HUES48 (cell line): Measurements from ENCODE around the gene TNFSF10.
"Not testable (repeated sequence)": the region's sequence is repeated elsewhere in the genome, so short reads cannot be mapped to it uniquely, and the experiment has no call there.

Experiments used
- H3K27ac ChIP-seq: one replicate; pipeline ENCODE4 v1.7.0; 2013; ENCODE audit warnings: low read depth, low read length, inconsistent platforms
- H3K27me3 ChIP-seq: 2 replicates; pipeline ENCODE4 v1.6.1; 2013; ENCODE audit warnings: mild to moderate bottlenecking, low read length; ENCODE audit not compliant: control insufficient read depth, insufficient read depth
- H3K36me3 ChIP-seq: 2 replicates; pipeline ENCODE4 v1.6.1; 2013; ENCODE audit warnings: low read length; ENCODE audit not compliant: control insufficient read depth, insufficient read depth
- H3K4me1 ChIP-seq: 2 replicates; pipeline ENCODE4 v1.6.1; 2013; ENCODE audit warnings: mild to moderate bottlenecking, low read length; ENCODE audit not compliant: control insufficient read depth, insufficient read depth
- H3K4me3 ChIP-seq: 2 replicates; pipeline ENCODE4 v1.5.1; 2013; ENCODE audit warnings: mild to moderate bottlenecking, low read depth, low read length
- H3K9ac ChIP-seq: 2 replicates; pipeline ENCODE4 v1.6.1; 2013; ENCODE audit warnings: mild to moderate bottlenecking, low read depth, low read length, moderate library complexity
- H3K9me3 ChIP-seq: 2 replicates; pipeline ENCODE4 v1.6.1; 2013; ENCODE audit warnings: low read length; ENCODE audit not compliant: control insufficient read depth, insufficient read depth

Gene TNFSF10

GRCh38 chr3:172528677-172529076 is 5.4 kb upstream of the TNFSF10 start:
- H3K27ac ChIP-seq: no peak overlapping the region
- no peaks in the 10 kb centered on the region for H3K9me3 ChIP-seq
- H3K4me3 ChIP-seq: no peak overlapping the region
- no peaks in the 10 kb centered on the region for H3K4me1 ChIP-seq
- H3K36me3 ChIP-seq: no peaks in the 10 kb centered on the region
- no peak overlapping the region for H3K9ac ChIP-seq
- H3K27me3 ChIP-seq: peaks cover 5% of the 10 kb centered on the region; the same call in 1 of the 2 replicates

DNA sequence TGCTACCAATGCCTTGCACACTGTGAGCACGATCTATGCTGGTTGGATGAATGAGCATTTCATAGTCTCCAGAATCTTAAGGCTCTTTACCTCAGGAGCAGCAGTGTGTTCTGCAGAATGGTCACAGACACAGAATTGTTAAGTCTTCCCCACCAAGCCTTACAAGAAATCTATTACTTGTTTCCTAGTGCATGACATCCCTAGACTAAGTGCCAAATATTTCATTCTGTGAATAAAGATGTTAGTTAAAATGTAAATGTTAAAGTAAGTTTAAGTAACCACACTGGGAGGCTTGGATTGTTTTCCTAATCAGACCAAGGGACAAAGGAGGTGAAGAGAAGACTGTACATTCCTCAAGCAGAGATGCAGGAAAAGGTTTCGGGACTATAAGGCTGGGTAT is 4.1 kb upstream of the TNFSF10 start:
- Histone ChIP-seq H3K9ac (no peak overlapping the region), H3K27ac (no peak overlapping the region), H3K9me3 (no peaks in the 10 kb centered on the region), H3K27me3 (peaks cover 2% of the 10 kb centered on the region; the same call in 1 of the 2 replicates), H3K36me3 (no peaks in the 10 kb centered on the region), H3K4me1 (peaks cover 6% of the 10 kb centered on the region), H3K4me3 (no peak overlapping the region)

GRCh38 chr3:172525116-172525613 is 1.9 kb upstream of the TNFSF10 start:
- Histone ChIP-seq H3K9me3 (no peaks in the 10 kb centered on the region), H3K4me3 (no peak overlapping the region), H3K9ac (no peak overlapping the region), H3K4me1 (peaks cover 6% of the 10 kb centered on the region), H3K36me3 (no peaks in the 10 kb centered on the region), H3K27ac (no peak overlapping the region), H3K27me3 (no peaks in the 10 kb centered on the region)

- Histone ChIP-seq H3K36me3 (no peaks in the 10 kb centered on the region), H3K27ac (no peak overlapping the region), H3K4me3 (no peak overlapping the region), H3K9me3 (no peaks in the 10 kb centered on the region), H3K9ac (no peak overlapping the region), H3K27me3 (no peaks in the 10 kb centered on the region), H3K4me1 (peaks cover 6% of the 10 kb centered on the region)
Measured at GRCh38 chr3:172524611-172525010, 1.4 kb upstream of the TNFSF10 start.

DNA sequence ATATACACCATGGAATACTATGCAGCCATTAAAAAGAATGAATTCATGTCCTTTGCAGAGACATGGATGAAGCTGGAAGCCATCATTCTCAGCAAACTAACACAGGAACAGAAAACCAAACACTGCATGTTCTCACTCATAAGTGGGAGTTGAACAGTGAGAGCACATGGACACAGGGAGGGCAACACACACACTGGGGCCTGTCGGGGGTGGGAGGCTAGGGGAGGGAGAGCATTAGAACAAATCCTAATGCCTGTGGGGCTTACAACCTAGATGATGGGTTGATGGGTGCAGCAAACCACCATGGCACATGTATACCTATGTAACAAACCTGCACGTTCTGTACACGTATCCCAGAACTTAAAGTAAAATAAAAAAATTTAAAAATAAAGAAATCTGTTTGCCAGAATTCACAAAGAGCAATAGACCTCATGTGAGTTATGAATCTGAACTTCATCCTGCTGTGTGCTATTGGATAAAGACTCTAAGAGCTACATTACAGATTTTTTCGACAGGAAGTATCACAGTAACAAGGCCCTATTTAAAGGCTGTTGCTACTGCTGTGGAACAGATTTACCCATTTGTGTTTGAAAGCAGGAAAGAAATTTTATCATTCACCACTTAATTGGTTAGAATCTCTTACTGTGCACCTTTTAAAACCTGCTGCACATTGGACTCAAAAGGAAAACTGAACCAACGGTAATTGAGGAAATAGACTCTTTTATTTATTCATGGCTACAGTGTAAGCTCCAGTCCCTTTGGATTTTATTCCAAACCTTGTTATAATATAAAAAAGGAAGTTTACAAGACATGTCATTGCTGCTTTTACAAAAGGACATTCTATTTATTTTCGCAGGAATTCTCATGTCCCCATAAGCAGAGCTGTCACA is 1.1 kb downstream of the TNFSF10 start:
- H3K9ac ChIP-seq, H3K27ac ChIP-seq, H3K4me1 ChIP-seq, H3K27me3 ChIP-seq, H3K9me3 ChIP-seq, H3K4me3 ChIP-seq, H3K36me3 ChIP-seq: not testable (repeated sequence)

DNA sequence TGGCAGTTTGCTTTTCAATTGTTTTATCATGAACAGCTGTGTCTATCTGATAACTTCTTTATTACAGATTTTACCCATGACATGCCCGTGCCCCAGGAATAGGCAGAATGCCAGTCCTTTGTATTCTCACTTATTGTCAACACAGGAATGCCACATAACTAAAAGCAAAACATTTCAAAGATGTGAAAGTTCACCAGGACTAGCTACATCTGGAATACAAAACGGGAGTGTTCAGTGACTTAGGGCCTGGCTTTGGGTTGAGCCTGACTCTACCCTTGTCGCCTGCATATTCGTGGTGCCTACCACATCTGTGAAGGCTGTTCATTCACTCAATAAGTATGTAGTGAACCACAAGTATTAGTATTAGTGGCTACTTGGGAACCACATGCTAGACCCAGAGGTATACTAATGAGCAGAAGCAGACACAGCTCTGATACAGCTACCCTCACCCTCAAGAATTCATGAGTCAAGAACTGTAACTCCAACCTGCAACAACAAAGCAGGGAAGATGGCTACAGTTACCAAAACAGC is 2.9 kb downstream of the TNFSF10 start:
- no peaks in the 10 kb centered on the region for H3K27me3 ChIP-seq
- H3K9ac ChIP-seq: no peak overlapping the region
- H3K4me3 ChIP-seq: no peak overlapping the region
- no peaks in the 10 kb centered on the region for H3K36me3 ChIP-seq
- no peak overlapping the region for H3K27ac ChIP-seq
- no peaks in the 10 kb centered on the region for H3K9me3 ChIP-seq
- H3K4me1 ChIP-seq: peaks cover 6% of the 10 kb centered on the region

- Histone ChIP-seq H3K9me3 (no peaks in the 10 kb centered on the region), H3K27me3 (no peaks in the 10 kb centered on the region), H3K36me3 (no peaks in the 10 kb centered on the region), H3K4me1 (peaks cover 6% of the 10 kb centered on the region), H3K9ac (no peak overlapping the region), H3K4me3 (no peak overlapping the region), H3K27ac (no peak overlapping the region)
Measured at GRCh38 chr3:172519740-172520139, 3.5 kb downstream of the TNFSF10 start.

DNA sequence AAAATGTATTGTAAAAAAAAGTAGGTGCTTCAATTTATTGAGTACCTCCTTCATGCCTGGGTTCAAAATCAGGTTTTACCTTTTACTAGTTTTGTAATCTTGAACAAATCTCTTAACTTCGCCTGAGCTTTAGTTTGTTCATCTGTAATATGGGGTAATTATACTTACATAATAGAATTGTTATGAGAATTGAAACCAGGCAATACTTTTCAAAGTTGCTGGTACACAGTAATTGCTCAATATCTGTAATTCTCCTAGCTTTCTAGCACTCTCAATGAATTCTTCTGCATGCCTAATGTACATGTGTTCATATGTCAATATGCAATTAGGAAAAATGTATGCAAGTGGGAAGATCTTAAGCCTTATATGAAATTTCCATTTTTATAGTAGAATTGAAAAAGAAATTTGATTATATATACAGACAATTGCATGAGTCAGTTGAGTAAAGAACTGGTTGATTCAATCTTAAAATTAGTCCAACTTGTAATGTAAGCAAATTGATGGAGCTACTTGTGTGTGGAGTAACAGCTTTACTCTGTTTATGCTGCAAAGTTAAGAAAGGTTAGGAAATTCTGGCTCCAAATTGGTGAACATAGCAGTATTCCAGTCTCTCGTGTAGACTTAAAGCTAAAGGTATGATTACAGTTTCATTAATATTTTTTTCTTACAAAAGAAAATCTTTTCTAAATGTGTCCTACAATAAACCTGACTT is 4.1 kb downstream of the TNFSF10 start:
- H3K27ac ChIP-seq: no peak overlapping the region
- no peaks in the 10 kb centered on the region for H3K27me3 ChIP-seq
- H3K9me3 ChIP-seq: no peaks in the 10 kb centered on the region
- peaks cover 6% of the 10 kb centered on the region for H3K4me1 ChIP-seq
- no peaks in the 10 kb centered on the region for H3K36me3 ChIP-seq
- H3K4me3 ChIP-seq: no peak overlapping the region
- no peak overlapping the region for H3K9ac ChIP-seq

- no peak overlapping the region for H3K27ac ChIP-seq
- peaks cover under 1% of the 10 kb centered on the region; the same call in 1 of the 2 replicates for H3K4me1 ChIP-seq
- no peaks in the 10 kb centered on the region for H3K36me3 ChIP-seq
- H3K9me3 ChIP-seq: no peaks in the 10 kb centered on the region
- no peak overlapping the region for H3K9ac ChIP-seq
- H3K27me3 ChIP-seq: no peaks in the 10 kb centered on the region
- no peak overlapping the region for H3K4me3 ChIP-seq
Measured at GRCh38 chr3:172517859-172518466, 5.3 kb downstream of the TNFSF10 start.

DNA sequence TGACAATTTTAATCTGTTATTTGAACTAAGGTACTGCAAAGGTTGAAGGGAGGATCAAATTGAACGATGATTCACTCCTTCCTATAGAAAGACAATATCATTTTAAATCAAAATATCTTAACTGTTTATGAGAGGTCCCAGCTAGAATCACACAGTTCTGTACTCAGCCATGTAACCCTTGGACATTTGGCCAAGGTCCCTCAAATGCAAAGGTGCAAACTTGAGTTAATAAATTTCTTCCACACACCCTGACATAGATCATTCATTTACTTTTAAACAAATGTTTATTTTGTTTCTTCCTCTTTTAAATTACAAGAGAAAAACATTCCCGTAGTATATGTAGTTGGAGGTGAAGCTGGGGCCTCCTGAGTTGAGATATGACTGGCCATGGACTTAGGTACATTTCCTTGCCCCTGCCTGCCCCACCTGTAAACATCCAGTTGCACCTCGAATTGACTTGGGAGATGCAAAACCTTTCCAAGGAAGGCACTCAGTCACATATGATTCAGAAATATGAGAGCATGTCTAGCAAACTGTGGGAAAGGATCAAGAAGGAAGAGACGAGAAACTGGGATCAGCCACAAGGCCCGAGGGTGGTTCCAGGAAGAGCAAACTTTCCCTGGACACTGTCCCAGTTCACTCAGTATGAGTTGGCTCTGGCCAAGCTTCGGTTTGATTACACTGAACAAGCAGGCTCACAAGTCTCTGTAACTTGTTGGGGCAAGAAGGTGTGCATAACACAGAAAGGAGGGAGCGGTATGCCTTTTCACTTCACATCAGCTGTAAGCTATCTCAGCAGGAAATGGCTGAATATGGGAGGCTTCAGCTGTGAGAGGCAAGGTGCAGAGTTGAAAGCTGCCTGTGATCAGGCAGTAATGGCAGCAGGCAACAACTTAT is 6.7 kb downstream of the TNFSF10 start:
- Histone ChIP-seq H3K27ac (no peak overlapping the region), H3K4me1 (no peaks in the 10 kb centered on the region), H3K9me3 (no peaks in the 10 kb centered on the region), H3K27me3 (no peaks in the 10 kb centered on the region), H3K4me3 (no peak overlapping the region), H3K36me3 (no peaks in the 10 kb centered on the region), H3K9ac (no peak overlapping the region)
